Suprapubic skin (tissue), 4 donors: Measurements from ENCODE around the gene CTNNA2.

Experiments
- EP300 ChIP-seq: sonication (generic); formaldehyde crosslinking; IDR thresholded peaks from one replicate; pipeline ENCODE4 v1.6.1; 2017; ENCODE audit warnings: antibody characterized with exemption
- POLR2A ChIP-seq, 2 donors: fragments of 450-650 bp; IDR thresholded peaks; one replicate each; pipeline ENCODE4 v1.6.1; 2017; ENCODE audit warnings: antibody characterized with exemption in 2 of 2, mild to moderate bottlenecking in 2 of 2, moderate library complexity in 2 of 2
- POLR2AphosphoS5 ChIP-seq, 3 donors: sonication (generic); formaldehyde crosslinking; IDR thresholded peaks; one replicate each; pipeline ENCODE4 v1.6.1; 2017; ENCODE audit warnings: antibody characterized with exemption in 3 of 3
- TF ChIP-seq, protein P1 (sequence below), 2 donors: fragments of 200-600 bp in 1 of 2; fragments of 450-650 bp in 1 of 2; sonication (generic) in 1 of 2; IDR thresholded peaks; one replicate each; pipeline ENCODE4 v1.5.1; 2016 to 2019; ENCODE audit warnings: antibody characterized with exemption in 2 of 2, mild to moderate bottlenecking in 1 of 2, moderate library complexity in 1 of 2

DNA sequence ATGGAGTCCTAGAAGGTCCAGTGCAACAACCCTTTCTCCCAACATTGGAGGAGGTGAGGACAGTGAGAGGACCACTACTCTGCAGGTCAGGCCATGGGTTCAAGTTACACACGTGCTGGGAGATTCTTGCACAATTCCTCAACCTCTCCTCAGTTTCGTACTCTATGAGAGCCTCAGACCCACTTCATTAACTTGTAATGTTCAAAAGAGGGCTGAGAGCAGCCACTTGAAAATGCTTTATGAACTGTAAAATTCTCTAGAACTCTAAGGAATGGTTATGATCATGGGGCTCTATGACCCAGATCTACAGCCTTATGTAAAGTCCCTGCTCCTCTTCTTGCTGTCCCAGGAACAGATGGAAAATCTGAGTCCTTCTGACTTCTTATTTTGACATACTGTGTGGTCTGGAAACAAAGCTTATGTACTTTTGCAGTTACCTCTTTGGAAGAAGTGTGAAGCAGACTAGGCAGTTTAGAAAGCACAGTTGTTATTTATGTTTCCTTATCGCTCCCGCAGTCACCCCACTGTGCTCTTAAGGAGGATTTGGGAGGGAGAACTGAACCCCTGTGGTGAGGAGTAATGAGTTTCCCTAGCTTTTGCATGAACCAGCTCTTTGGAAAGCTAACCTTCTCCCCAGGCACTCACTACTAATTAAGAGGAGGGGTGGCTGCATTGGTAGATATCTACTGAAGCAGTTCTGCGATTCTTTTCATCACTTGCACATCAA lies 495.1 kb downstream of the CTNNA2 start:
- TF ChIP-seq EP300, result no peak
- TF ChIP-seq, protein P1, sequence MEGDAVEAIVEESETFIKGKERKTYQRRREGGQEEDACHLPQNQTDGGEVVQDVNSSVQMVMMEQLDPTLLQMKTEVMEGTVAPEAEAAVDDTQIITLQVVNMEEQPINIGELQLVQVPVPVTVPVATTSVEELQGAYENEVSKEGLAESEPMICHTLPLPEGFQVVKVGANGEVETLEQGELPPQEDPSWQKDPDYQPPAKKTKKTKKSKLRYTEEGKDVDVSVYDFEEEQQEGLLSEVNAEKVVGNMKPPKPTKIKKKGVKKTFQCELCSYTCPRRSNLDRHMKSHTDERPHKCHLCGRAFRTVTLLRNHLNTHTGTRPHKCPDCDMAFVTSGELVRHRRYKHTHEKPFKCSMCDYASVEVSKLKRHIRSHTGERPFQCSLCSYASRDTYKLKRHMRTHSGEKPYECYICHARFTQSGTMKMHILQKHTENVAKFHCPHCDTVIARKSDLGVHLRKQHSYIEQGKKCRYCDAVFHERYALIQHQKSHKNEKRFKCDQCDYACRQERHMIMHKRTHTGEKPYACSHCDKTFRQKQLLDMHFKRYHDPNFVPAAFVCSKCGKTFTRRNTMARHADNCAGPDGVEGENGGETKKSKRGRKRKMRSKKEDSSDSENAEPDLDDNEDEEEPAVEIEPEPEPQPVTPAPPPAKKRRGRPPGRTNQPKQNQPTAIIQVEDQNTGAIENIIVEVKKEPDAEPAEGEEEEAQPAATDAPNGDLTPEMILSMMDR (IDR thresholded peaks at IDR 0.05), result no peak
- TF ChIP-seq POLR2A (IDR thresholded peaks at IDR 0.05), result no peak
- TF ChIP-seq POLR2AphosphoS5 (IDR thresholded peaks at IDR 0.05), result no peak
